Pulmonary artery endothelial cell (primary cell): ENCODE data around the gene LRIT1. TPM values are rescaled to one million over a fixed set of nuclear protein-coding genes. Genes with fewer than 3 reads are reported as not detected.

ENCODE experiments used
- DNase-seq: peaks from one replicate; pipeline ENCODE4 v3.0.0-alpha.2; 2011; ENCODE audit warnings: low read depth, low spot score
- total RNA-seq: library from RNA; depleted of rRNA; stranded (reverse); fragments of >200 nt; gene quantifications from 2 replicates; pipeline ENCODE4 v1.2.3, GENCODE V29; 2014

Gene LRIT1
- total RNA-seq, 1 donor from 2014 or later: not detected

DNA sequence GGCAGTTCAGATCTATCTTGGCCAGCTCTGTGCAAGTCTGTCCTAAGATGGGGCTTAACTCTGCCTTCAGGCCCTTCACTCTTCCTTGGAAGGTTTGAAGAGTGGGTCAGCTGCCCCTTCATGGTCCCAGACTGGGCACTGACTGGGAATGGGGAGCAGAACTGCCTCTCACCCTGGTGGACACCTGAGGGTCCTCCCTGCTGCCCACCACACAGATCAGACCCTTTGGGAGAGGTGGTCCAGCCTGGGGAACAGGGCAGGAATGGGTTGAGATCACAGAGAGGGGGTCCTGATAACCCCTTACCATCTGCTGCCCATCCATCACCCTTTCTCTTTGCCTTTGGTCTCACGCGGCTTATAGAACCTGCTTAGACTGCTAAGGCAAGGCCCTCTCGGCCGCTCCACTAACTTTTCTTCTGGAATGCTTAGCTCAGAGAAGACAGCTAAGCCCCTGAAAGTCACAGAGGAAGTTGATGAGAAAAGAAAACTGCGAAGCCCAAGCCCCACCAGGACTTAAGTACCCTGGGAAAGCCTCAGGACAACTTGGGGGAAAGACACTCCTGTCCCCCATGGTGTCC lies 47.4 kb downstream of the LRIT1 start:
- DNase-seq: no peak

DNA sequence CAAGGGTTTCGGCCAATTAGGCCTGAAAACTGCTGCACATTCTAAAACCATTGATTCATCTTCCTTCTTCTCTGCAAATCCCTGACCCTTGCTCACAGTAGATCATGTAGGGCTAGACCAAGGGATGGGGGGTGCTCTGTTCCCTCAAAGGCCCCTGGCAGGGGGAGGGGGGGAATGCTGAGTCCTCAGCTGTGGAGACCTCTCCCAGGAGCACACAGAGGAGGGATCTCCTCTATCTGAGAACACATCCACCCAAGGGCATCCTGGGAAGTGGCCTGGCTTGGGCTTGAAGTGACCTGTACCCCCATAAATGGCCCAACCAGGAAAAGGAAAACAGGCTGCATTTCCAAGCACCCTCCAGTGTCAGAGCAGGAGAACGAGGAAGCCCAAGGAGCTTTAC lies 48.0 kb downstream of the LRIT1 start:
- no peak for DNase-seq

DNA sequence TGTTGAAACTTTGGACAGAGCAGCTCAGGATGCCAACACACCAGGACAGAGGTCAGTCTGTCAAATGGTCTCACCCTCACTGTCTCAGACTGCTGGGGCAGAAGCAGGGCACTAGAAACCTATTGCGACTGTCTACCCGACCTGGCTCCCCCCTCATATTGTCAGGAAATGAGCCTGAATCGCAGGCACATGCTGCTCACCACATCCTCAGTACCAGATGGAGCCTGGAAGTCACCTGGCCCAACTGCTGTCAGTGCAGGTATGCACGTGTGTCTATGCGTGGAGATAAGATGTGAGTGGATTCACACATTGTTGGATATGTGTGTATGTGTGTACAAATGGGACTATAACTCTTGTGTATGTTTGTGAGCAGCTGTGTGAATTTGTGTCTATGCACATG lies 50.2 kb downstream of the LRIT1 start:
- no peak for DNase-seq

DNA sequence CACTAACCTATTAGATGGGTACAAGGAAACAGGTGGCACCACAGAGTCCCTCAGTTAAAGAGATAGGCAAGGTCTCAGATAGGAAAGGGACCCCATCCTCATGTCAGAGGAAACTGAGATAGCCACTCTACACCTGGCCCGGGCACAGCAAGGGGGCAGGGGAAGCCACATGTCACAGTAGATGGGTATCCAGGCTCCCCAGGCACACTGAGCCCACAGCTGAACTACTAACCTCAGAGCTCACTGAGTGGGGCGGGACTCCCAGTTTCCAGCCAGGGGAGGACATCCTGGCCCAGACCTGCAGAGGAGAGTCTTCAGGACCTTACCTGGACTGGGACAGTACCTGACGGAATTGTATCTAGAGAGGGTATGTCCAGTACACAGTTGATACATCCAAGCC lies 50.7 kb downstream of the LRIT1 start:
- no peak for DNase-seq

DNA sequence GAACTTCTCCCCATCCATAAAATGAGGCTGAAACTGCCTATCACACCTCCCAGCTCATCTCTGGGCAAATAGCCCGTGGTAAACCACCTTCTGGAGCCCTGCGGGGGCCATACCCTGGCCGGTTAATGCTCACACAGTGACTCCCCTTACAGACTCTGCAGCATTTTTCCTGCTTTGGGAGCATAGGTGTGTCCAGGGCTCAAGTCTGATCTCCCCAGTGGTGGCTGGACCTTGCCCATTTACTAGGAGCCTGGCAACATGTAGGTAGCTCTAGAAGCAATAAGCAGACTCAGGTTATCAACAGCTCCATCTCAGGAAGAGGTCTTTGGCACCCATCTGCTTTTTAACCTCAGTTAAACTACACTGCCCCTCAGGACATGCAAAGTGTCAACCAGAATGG lies 52.5 kb downstream of the LRIT1 start:
- DNase-seq: no peak

DNA sequence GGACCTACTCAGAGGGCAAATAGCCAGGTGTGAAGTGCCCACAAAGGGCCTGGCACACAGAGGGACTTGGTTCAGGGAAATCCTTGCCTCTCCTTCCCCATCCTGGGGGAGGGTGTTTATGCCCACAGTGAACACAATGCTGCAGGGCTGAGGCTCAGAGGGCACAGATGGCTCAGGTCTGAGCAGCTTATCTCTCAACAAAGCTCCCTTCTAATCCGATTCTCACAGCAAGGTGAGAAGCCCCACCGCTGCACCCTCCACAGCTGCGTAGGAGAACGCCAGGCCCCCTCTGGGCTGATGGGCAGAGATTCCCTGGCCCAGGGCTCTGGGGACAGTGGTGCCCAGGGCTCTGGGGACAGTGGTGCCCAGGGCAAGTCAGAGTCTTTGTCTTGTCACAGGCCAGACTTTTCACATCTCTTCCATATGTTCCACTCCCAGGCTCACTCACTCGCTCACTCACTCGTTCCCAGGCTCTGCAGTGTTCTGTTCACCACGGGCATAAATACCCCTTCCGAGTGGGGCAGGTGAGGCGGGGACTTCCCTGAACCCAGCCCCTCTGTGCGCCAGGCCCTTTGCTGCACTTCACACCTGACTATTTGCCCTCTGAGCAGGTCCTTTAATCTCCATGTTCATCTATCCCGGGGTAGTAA lies 55.7 kb downstream of the LRIT1 start:
- no peak for DNase-seq

DNA sequence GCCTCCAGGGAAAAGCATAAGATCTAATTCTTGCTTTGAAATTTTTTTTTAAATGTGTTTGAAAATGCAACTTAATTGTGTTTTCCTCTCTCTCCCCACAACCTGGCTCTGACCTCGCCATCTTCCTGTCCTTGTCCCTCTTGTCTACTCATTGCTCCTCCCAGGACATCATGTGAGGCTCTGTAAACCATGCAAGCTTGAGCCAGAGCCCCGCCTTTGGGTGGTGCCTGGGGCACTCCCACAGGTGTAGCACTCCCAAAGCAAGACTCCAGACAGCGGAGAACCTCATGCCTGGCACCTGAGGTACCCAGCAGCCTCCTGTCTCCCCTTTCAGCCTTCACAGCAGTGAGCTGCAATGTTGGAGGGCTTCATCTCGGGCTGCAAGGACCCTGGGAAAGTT lies 56.8 kb downstream of the LRIT1 start:
- no peak for DNase-seq

DNA sequence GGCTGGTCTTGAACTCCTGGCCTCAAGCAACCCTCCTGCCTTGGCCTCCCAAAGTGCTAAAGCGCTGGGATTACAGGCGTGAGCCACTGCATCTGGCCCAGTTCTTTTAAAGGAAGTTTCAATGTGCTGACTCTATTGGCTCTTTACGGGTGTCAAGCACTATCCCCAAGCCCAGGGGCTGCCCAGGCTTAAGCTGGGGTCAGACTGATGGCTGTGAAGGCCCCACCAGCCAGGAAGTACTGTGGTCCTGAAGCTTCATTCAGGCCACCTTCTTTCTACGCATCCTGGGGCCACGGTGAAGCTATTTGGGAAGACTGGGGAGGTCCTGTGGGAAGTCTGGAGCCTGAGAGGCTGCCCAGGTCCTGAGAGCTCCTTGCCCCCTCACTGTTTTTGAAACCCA lies 59.7 kb downstream of the LRIT1 start:
- no peak for DNase-seq

Other genes starting within 250 kb of the LRIT1 start
- 196 and 203 TPM in 2 replicates for gene GHITM, start 102.0 kb downstream of the LRIT1 start, total RNA-seq
- not detected in 2 replicates for gene GPR15LG, start 67.7 kb downstream of the LRIT1 start, total RNA-seq
- not detected in 2 replicates for gene CDHR1, start 47.0 kb downstream of the LRIT1 start, total RNA-seq
- not detected in 2 replicates for gene LRIT2, start 16.0 kb downstream of the LRIT1 start, total RNA-seq
- not detected in 2 replicates for gene RGR, start 3.5 kb upstream of the LRIT1 start, total RNA-seq
- gene CCSER2, start 87.0 kb upstream of the LRIT1 start, total RNA-seq: 16.4 and 22.3 TPM in 2 replicates